Measurements from ENCODE around the gene AGAP5. TPM values are rescaled to one million over a fixed set of nuclear protein-coding genes. Genes with fewer than 3 reads are reported as not detected.
"Not testable (repeated sequence)": the region's sequence is repeated elsewhere in the genome, so short reads cannot be mapped to it uniquely, and the experiment has no call there.

Gene AGAP5
- total RNA-seq, 2 donors from 2014 or later: 10.1 to 13.8 TPM

GRCh38 chr10:73723516-73723915 lies 25.6 kb upstream of the AGAP5 start:
- H3K4me3 Mint-ChIP-seq: no peak overlapping the region
- no peaks in the 10 kb centered on the region for H3K27me3 ChIP-seq (ENCODE audit: control insufficient read depth, insufficient read depth, low read length, poor library complexity, severe bottlenecking)
- H3K9ac ChIP-seq (ENCODE audit: extremely low read depth, low read length, poor library complexity, severe bottlenecking): no peak overlapping the region
- no peak overlapping the region for H3K4me3 ChIP-seq (ENCODE audit: low read length)
- DNase-seq: no peak
- 63% methylated on average over 3 of the region's 4 CpGs; no CpG with 5 or more reads in 1 of the 2 experiments for WGBS, 2 experiments (ENCODE audit: insufficient coverage in 1 of 2, insufficient read length in 1 of 2)
- H3K27me3 Mint-ChIP-seq (ENCODE audit: insufficient read depth): no peaks in the 10 kb centered on the region
- H3K4me1 Mint-ChIP-seq: no peaks in the 10 kb centered on the region
- no peaks in the 10 kb centered on the region for H3K9me3 Mint-ChIP-seq
- H3K36me3 Mint-ChIP-seq (ENCODE audit: low read depth): peaks cover 60% of the 10 kb centered on the region
- no peak overlapping the region for H3K27ac ChIP-seq (ENCODE audit: low read depth, low read length)
- H3K27ac Mint-ChIP-seq: no peak overlapping the region
- TF ChIP-seq, protein P1, sequence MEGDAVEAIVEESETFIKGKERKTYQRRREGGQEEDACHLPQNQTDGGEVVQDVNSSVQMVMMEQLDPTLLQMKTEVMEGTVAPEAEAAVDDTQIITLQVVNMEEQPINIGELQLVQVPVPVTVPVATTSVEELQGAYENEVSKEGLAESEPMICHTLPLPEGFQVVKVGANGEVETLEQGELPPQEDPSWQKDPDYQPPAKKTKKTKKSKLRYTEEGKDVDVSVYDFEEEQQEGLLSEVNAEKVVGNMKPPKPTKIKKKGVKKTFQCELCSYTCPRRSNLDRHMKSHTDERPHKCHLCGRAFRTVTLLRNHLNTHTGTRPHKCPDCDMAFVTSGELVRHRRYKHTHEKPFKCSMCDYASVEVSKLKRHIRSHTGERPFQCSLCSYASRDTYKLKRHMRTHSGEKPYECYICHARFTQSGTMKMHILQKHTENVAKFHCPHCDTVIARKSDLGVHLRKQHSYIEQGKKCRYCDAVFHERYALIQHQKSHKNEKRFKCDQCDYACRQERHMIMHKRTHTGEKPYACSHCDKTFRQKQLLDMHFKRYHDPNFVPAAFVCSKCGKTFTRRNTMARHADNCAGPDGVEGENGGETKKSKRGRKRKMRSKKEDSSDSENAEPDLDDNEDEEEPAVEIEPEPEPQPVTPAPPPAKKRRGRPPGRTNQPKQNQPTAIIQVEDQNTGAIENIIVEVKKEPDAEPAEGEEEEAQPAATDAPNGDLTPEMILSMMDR (conservative IDR thresholded peaks at IDR 0.05): no peak
- no peaks in the 10 kb centered on the region for H3K9me3 ChIP-seq (ENCODE audit: control insufficient read depth, low read length)
- peaks cover 67% of the 10 kb centered on the region for H3K36me3 ChIP-seq (ENCODE audit: control insufficient read depth, insufficient read depth, low read length)
- H3K4me1 ChIP-seq (ENCODE audit: control insufficient read depth, insufficient read depth, low read length): no peaks in the 10 kb centered on the region

DNA sequence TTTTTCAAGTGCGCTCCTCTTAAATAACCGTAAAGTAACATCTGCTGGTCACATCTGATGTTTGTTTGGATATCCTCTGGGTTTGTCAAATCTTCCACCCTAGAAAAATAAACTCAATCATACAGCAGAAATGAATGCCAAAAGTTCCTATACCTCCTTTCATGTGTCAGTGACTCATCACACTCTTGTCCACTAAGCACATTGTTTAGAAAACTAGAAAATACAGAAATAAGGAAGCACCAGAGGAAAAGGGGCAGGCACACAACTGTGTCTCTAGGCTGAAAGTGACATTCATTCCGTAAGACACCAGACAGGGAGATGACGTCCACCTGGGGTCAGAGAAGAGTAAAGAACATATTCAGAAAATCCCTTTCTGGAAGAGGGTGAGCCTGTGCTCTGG lies 22.7 kb upstream of the AGAP5 start:
- not testable (repeated sequence) for H3K27me3 ChIP-seq (ENCODE audit: control insufficient read depth, insufficient read depth, low read length, poor library complexity, severe bottlenecking); H3K9me3 Mint-ChIP-seq; H3K4me3 ChIP-seq (ENCODE audit: low read length); H3K4me1 ChIP-seq (ENCODE audit: control insufficient read depth, insufficient read depth, low read length); H3K9ac ChIP-seq (ENCODE audit: extremely low read depth, low read length, poor library complexity, severe bottlenecking); H3K27me3 Mint-ChIP-seq (ENCODE audit: insufficient read depth); H3K9me3 ChIP-seq (ENCODE audit: control insufficient read depth, low read length); DNase-seq; H3K27ac Mint-ChIP-seq; H3K27ac ChIP-seq (ENCODE audit: low read depth, low read length); H3K4me1 Mint-ChIP-seq; H3K4me3 Mint-ChIP-seq
- H3K36me3 Mint-ChIP-seq (ENCODE audit: low read depth): peaks cover 65% of the 10 kb centered on the region
- WGBS, 2 experiments (ENCODE audit: insufficient coverage in 1 of 2, insufficient read length in 1 of 2): 91 to 100% methylated on average over 2 to 4 of the region's 4 CpGs
- peaks cover 77% of the 10 kb centered on the region for H3K36me3 ChIP-seq (ENCODE audit: control insufficient read depth, insufficient read depth, low read length)

DNA sequence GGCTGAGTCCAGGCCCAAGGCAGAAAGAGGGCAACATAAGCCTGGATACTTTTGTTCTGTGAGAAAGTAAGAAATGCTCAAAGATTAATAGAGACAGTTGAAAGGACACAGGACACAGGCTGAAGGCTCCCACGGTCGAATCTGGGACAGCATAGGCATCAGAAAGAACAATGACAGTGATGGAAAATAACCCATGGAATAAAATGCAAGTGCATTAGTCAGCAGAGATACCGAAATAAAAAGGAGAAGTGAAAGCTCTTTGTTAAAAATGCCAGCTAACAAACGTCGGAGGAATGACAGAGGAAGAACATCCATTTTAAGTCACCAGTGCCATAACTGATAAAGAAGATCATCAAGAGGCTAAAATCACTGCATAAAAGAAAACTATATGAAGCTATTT lies 19.6 kb upstream of the AGAP5 start:
- no peak overlapping the region for H3K27ac Mint-ChIP-seq
- H3K4me3 ChIP-seq (ENCODE audit: low read length): no peak overlapping the region
- peaks cover 65% of the 10 kb centered on the region for H3K36me3 Mint-ChIP-seq (ENCODE audit: low read depth)
- no peaks in the 10 kb centered on the region for H3K27me3 ChIP-seq (ENCODE audit: control insufficient read depth, insufficient read depth, low read length, poor library complexity, severe bottlenecking)
- H3K4me1 ChIP-seq (ENCODE audit: control insufficient read depth, insufficient read depth, low read length): no peaks in the 10 kb centered on the region
- H3K9me3 Mint-ChIP-seq: no peaks in the 10 kb centered on the region
- H3K9me3 ChIP-seq (ENCODE audit: control insufficient read depth, low read length): no peaks in the 10 kb centered on the region
- H3K27me3 Mint-ChIP-seq (ENCODE audit: insufficient read depth): no peaks in the 10 kb centered on the region
- H3K4me1 Mint-ChIP-seq: peaks cover 3% of the 10 kb centered on the region
- H3K27ac ChIP-seq (ENCODE audit: low read depth, low read length): no peak overlapping the region
- peaks cover 60% of the 10 kb centered on the region for H3K36me3 ChIP-seq (ENCODE audit: control insufficient read depth, insufficient read depth, low read length)
- H3K9ac ChIP-seq (ENCODE audit: extremely low read depth, low read length, poor library complexity, severe bottlenecking): no peak overlapping the region
- TF ChIP-seq, protein P1 (conservative IDR thresholded peaks at IDR 0.05): no peak
- no peak for DNase-seq
- WGBS, 2 experiments (ENCODE audit: insufficient coverage in 1 of 2, insufficient read length in 1 of 2): 92 to 98% methylated on average over 3 to 5 of the region's 5 CpGs
- H3K4me3 Mint-ChIP-seq: no peak overlapping the region

DNA sequence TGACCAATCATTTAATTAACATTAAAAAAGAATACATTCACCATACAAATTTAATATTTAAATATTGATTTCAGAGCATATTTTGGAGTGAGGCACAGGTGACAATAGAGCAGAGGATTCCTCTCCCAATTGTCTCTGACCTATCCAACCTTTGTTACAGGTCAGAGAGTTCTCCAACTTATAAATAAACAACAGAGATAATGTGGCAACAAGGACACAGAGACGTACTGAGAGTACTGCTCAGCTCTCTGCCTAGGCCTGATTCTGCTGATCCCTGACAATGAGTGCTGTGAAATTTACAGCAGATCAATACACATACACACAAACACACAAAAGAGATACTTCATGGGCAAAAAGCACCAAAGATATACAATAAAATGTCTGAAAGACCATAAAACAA lies 18.3 kb upstream of the AGAP5 start:
- H3K36me3 Mint-ChIP-seq (ENCODE audit: low read depth): peaks cover 57% of the 10 kb centered on the region
- 90 to 100% methylated on average over 1 of the region's 1 CpG for WGBS, 2 experiments (ENCODE audit: insufficient coverage in 1 of 2, insufficient read length in 1 of 2)

More for the DNA sequence above, 18.3 kb upstream of the AGAP5 start:
- Mint-ChIP-seq H3K4me3 (no peak overlapping the region), H3K4me1 (peaks cover 3% of the 10 kb centered on the region), H3K27ac (no peak overlapping the region), H3K27me3 (ENCODE audit: insufficient read depth) (no peaks in the 10 kb centered on the region), H3K9me3 (no peaks in the 10 kb centered on the region)
- H3K4me1 ChIP-seq (ENCODE audit: control insufficient read depth, insufficient read depth, low read length): no peaks in the 10 kb centered on the region
- H3K27me3 ChIP-seq (ENCODE audit: control insufficient read depth, insufficient read depth, low read length, poor library complexity, severe bottlenecking): no peaks in the 10 kb centered on the region
- H3K4me3 ChIP-seq (ENCODE audit: low read length): no peak overlapping the region
- TF ChIP-seq, protein P1 (conservative IDR thresholded peaks at IDR 0.05): no peak
- no peaks in the 10 kb centered on the region for H3K9me3 ChIP-seq (ENCODE audit: control insufficient read depth, low read length)
- H3K27ac ChIP-seq (ENCODE audit: low read depth, low read length): no peak overlapping the region
- H3K36me3 ChIP-seq (ENCODE audit: control insufficient read depth, insufficient read depth, low read length): peaks cover 60% of the 10 kb centered on the region
- no peak for DNase-seq
- H3K9ac ChIP-seq (ENCODE audit: extremely low read depth, low read length, poor library complexity, severe bottlenecking): no peak overlapping the region
